Loucy (cell line): ENCODE data around the gene CHMP1A.

ENCODE experiments used
- EZH2phosphoT487 ChIP-seq: fragments of 200-600 bp; IDR thresholded peaks from 2 replicates; pipeline ENCODE4 v1.6.1; 2018; ENCODE audit warnings: antibody characterized with exemption, mild to moderate bottlenecking, moderate library complexity, borderline replicate concordance
- TF ChIP-seq, protein P1 (sequence below): fragments of 200-600 bp; sonication (generic); conservative IDR thresholded peaks from 2 replicates; pipeline ENCODE4 v1.5.1; 2014; ENCODE audit warnings: mild to moderate bottlenecking, antibody characterized with exemption, low read length

DNA sequence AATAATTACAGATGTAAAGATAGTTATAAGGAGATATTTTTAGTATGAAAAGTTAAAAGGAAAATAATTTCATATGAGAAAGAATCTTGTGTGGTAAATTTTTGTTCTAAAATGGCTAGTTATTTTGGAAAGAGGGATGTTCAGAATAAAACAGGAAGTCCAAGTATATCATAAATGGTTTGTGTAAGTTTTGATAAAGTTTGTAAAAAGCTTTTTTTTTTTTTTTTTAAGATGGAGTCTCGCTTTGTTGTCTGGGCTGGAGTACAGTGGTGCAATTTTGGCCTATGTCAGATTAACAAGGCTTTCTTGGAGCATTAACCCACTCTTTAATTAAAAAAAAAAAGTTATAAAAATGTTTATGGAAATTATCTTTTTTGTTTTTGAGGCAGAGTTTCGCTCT lies 20.8 kb upstream of the CHMP1A start:
- TF ChIP-seq, protein P1, sequence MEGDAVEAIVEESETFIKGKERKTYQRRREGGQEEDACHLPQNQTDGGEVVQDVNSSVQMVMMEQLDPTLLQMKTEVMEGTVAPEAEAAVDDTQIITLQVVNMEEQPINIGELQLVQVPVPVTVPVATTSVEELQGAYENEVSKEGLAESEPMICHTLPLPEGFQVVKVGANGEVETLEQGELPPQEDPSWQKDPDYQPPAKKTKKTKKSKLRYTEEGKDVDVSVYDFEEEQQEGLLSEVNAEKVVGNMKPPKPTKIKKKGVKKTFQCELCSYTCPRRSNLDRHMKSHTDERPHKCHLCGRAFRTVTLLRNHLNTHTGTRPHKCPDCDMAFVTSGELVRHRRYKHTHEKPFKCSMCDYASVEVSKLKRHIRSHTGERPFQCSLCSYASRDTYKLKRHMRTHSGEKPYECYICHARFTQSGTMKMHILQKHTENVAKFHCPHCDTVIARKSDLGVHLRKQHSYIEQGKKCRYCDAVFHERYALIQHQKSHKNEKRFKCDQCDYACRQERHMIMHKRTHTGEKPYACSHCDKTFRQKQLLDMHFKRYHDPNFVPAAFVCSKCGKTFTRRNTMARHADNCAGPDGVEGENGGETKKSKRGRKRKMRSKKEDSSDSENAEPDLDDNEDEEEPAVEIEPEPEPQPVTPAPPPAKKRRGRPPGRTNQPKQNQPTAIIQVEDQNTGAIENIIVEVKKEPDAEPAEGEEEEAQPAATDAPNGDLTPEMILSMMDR: no peak
- TF ChIP-seq EZH2phosphoT487: no peak
